Inflammatory macrophage treated with lipopolysaccharide for 4 hours (primary cell): ENCODE measurements around the gene AKT2.

ENCODE experiments used
- DNase-seq: peaks from one replicate; pipeline ENCODE4 v3.0.0-alpha.2; 2020

The AKT2 gene

GRCh38 chr19:40271706-40272105 lies 13.4 kb downstream of the AKT2 start:
- no peak for DNase-seq

- DNase-seq, result no peak
Observed at GRCh38 chr19:40270362-40271089, 14.6 kb downstream of the AKT2 start.

DNA sequence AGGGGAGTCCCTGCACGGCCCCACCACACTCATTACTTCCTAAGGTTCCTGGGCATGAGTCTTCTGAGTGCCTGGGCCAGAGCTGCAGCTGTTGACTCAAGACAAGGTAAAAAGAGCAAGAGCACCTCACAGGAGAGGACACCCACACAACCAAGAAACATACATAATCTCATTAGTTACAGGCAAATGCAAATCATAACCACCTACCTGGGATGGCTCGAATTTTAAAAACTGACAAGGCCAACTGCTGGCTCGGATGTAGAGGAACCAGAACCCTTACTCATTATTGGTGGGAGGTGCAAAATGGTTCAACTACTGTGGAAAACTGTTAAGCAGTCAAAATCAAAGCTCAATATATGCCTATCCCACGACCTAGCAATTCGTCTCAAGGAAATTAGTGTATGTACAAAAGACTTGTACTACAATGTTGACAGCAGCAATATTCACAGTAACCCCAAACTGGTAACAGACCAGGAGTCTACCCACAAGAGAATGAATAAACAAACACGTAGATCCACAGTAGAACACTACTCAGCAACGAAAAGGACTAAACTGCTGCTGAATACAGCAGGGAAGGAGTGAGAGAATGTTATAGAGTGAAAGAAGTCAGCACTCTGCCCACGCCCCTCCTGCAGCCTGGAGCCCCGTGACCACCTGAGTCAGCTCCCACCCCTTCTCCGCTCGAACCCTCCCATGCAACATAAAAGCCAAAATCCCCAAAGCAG lies 15.8 kb downstream of the AKT2 start:
- no peak for DNase-seq

DNA sequence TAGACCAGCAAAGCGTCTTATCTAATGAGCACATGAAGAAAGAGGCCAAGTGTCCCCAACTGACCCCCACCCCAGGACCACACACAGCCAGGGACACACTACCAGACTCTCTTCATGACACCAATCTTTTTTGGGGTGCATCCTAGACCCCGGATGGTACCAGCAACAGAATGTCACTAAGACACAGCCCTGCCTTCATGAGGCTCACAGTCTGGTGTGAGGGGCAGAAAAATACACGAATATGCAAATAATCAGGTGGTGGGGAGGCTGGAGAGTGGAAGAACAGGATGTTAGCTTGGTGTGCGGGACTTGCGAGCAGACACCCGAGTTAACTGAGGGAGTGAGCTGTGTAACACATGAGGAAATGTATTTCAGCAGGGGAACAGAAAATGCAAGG lies 17.5 kb downstream of the AKT2 start:
- no peak for DNase-seq

DNA sequence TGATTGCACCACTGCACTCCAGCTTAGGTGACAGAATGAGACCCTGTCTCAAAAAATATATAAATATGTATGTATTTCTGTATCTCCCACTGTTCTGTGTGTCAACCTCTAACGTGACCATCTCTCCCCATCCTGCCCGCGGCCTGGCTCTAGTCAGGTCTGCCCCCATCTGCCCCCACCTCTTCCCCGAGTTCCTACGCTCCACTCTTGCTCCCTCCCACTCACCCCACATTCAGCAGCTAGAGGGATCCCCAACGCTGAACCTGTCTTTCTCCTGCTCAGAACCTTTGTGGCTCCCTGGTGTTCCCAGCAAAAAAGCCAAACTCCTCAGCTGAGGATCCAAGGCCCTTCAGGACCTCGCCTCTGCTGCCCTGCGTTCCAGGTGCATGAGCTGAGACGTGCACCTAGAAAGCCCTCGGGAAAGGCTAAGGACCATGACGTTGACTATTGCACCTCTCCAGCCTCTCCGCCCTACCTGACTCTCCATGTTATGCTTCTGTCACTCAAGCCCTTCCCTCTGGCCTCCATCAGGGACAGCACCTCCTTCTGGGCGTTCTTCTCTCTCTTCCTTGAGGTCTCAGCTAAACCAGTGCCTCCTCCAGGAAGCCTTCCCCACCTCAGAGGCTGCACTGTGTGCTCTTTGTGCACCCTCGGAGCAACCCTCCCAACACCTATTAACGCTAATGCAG lies 18.1 kb downstream of the AKT2 start:
- DNase-seq, result no peak

GRCh38 chr19:40266119-40266518 lies 19.0 kb downstream of the AKT2 start:
- no peak for DNase-seq

DNA sequence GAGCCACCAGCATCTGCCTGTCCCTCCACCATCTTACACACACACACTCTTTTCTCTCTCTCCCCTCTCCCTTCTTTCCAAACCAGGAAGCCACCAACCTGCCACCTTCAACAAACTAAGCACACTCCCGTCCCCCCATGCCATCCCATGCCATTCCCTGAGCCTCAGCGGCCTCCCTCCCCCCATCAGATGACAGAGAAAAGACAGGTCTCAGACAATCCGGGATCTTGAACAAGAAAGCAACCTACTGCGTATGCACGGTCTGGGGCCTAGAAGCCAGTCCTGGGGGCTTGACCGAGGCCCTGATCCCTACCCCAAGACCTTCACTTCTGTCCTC lies 19.4 kb downstream of the AKT2 start:
- DNase-seq, result no peak

- DNase-seq, result no peak
Observed at GRCh38 chr19:40265055-40265762, 19.9 kb downstream of the AKT2 start.

DNA sequence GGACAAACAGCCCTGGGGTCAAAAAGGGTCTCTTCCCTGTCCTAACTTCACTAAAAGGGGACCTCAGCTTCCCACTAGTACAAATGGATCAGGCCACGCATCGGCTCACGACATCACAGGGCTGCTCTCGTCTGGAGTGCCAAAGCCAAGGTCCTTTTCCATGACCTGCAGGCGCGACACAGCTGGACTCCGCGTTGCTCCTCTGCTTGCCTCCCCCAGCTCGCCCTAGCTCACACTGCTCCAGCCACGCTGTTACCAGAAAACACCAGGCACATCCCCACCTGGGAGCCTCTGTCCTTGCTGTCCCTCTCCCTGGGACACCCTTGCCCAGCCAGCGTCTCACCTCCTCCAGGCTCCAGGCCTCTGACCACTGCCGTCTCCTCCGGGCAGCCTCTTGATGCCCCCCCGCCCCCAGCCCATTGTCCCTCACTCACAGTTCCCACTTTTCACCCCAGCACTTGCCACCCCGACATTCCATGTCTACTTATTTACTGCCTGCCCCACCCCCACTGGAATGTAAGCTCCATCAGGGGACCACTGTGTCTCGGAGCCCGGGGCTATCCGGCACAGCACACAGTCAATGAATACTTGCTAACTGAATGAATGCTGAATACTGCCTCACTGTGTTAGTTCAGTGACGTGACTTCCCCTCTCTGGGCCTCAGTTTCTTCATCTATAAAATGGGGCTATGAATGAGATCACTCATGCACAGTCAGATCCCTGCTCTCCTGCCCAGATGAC lies 20.7 kb downstream of the AKT2 start:
- DNase-seq, result no peak

DNA sequence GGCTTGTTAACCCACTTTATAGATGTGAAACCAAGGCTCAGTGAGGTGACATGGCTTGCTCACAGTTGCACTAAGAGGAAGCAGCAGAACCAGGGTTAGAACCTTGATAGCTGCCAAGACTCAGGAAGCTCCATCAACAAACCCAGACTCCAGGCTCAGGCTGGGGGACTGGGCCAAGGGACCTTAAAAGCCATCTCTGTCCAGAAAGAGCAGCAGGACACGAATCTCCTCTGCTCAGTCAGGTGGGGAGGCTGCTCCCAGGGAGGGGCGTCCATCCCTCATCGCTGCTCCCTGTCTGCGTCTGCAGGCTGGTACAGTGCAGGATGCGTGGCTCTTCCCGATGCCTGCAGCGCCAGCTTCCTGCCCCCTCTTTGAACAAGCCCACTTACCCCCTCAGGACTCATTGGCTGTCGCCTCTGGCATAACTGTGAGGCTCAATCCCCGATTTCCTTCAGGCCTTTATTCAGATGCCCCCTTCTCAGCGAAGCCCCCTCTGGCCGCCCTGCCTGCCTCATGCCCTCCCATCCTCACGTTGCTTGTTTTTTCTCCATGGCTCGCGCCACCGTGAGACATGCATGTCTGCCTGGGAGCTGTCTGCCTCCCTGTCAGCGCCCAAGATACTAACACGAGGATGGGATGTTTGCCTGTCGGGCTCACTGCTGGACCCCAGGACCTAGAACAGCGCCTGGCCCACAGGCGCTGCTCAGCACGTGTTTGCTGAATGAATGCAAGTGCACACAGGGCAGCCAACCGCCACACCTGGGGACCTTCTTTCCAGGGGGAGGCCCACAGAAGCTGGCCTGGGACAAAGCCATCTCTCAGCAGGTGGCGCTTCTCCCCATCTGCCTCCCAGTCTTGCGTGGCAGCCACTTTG lies 21.5 kb downstream of the AKT2 start:
- no peak for DNase-seq

DNA sequence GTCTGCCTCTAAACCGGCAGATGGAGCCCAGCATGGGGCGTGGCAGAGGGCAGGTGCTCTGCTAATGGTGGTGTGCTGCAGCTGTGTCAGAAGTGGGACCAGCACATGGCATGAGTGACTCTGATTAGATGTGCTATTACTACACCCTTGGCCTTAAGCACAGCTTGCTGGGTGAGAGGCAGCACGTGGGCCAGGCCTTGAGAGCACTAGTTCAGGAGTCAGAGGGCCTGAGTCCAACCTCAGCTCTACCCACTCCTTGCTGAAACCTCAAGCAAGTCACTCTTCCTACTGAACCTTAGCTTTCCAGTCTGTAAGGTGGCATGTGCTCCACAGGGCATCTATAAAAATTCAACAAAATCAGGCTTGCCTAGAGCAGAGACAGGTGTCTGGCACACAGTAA lies 22.7 kb downstream of the AKT2 start:
- no peak for DNase-seq

DNA sequence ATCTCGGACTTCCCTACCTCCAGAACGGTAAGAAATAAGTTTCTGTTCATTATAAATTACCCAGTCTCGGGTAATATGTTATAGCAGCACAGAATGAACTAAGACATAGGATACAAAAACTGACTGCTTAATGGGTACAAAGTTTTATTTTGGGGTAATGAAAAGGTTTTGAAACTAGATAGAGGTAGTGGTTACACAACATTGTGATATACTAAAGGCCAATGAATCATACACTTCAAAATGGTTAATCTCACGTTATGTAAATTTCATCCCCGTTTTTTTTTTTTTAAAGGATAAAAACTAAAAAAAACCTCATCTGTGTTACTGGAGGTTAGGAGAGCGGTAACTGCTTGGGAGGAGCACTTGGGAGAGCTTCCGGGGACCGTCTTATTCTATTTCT lies 23.5 kb downstream of the AKT2 start:
- peak; percentile 46 for DNase-seq

DNA sequence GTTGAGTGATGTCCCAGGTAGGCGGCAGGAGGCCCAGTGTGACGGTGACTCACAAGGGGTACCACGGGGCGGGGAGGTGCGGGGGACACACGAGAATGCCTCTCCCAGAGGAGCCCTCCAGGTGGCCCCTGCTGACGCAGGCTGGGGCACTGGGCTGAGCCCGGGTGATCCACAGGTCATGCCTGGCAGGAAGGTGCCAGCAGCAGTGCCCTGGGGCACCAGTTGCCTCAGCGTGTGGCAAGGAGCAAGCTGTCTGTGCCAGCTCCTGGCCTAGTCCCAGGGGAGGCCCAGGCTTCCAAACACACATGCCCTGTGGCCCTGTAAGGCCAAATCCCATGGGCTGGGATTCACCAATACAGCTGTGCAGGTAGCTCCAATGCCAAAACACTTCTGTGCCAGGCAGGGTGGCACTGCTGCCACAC lies 28.0 kb downstream of the AKT2 start:
- no peak for DNase-seq

GRCh38 chr19:40256512-40256911 lies 28.6 kb downstream of the AKT2 start:
- DNase-seq, result no peak

DNA sequence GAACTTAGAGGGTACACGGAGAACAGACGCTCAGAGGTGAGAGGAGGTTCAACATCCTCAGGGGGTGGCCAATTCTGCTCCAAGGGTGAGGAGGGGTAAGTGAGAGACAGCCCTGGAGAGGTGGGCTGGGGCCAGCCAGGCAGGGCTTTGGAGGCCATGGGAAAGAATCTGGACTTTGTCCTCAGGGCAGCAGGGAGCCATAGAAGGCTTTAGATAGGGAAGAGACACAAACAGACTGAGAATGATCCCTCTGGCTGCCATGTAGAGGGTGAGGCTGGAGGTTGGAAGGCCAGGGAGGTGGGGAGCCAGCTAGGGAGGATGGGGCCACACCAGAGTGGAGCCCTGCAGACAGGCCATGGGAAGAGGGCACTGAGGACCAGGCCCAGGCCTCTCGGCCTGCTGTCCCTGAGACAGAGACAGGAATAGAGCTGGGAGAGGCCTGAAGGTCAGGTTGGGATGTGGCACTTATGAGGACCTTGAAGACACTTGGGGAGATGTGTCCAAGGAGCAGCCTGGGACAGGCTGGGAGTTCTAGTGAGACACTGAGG lies 29.5 kb downstream of the AKT2 start:
- no peak for DNase-seq

DNA sequence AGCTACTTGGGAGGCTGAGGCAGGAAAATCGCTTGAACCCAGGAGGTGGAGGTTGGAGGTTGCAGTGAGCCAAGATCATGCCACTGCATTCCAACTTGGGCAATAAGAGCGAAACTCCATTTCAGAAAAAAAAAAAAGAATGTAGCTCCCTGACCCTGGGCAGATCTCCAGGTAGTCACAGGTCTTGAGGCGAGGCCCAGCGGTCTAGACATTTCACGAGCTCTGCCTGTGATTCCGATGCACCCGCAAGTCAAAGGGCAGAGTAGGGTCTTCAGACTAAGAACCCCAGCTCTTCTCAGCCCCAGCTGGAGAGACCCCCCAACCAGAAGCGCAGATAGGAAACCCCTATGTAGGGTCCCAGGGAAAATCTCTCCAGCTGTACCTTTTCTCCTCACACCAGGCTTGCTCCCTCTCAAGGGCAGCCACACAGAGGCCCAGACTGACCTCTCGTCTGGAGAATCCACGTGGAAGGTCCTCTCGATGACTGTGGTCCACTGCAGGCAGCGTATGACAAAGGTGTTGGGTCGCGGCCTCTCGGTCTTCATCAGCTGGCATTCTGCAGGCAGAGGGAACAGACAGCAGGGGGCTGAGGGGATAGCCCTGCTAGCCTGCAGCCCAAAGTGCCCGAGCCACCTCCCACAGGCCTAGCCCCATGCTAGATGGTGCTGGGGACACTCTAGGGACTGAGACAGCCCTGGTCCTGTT lies 30.3 kb downstream of the AKT2 start:
- no peak for DNase-seq

- DNase-seq, result no peak
Observed at GRCh38 chr19:40253611-40254092, 31.5 kb downstream of the AKT2 start.

- DNase-seq, result no peak
Observed at GRCh38 chr19:40252395-40252794, 32.8 kb downstream of the AKT2 start.

DNA sequence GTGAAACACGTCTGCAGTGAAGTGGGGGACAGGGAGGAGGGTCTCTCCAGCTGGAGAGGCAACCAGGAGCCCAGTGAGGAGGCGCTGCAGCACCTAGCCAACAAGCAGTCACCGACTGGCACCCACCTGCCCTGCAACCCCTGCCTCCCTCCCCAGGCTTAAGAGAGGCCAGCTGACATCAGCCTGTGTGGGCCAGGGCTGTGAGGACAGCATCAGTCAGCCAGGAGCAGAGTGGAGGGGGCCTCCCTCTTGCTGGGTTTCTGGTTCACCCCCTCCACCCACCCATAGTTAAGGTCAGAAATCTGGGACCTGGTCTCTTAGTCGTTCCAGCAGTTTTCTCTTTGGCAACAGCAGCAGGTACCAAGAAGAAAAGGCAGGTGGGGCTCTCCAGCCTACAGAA lies 33.2 kb downstream of the AKT2 start:
- no peak for DNase-seq

- DNase-seq, result no peak
Observed at GRCh38 chr19:40251244-40251643, 33.9 kb downstream of the AKT2 start.

DNA sequence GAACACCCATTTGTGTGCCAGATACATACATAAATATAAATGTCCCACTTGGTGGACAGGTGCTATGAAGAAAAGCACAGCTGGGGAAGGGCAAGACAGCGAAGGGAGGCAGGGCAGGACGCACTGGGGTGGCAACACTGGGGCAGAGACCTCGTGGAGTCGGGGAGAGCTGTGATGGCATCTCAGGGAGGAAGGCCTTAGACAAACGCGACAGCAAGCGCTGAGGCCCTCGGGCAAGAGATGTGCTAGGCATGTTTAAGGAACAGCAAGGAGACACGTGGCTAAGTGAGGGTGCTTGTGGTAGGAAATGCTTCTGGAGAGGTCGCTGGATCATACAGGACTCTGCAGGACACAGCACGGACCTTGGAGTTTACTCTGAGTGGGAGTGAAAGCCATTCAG lies 35.4 kb downstream of the AKT2 start:
- DNase-seq, result no peak
